ENCODE data around the gene CCL20.

- TF ChIP-seq ARNT (IDR thresholded peaks at IDR 0.05) (no peak), SP1 (IDR thresholded peaks at IDR 0.05) (no peak), SUZ12 (IDR thresholded peaks at IDR 0.05) (no peak), PKNOX1 (IDR thresholded peaks at IDR 0.05) (no peak), L3MBTL2 (conservative IDR thresholded peaks at IDR 0.05) (no peak), BHLHE40 (IDR thresholded peaks at IDR 0.05; ENCODE audit: borderline replicate concordance) (no peak), ZNF384 (IDR thresholded peaks at IDR 0.05) (no peak), ELF4 (IDR thresholded peaks at IDR 0.05) (no peak)
These were observed 50.6 kb downstream of the CCL20 start for GRCh38 chr2:227864161-227864756.

Measured in HEK293T (cell line).